Lower lobe of right lung (tissue), 2 donors: ENCODE results near the gene SC5D. TPM values are rescaled to one million over a fixed set of nuclear protein-coding genes. Genes with fewer than 3 reads are reported as not detected.

Experiments used
- ATAC-seq, 2 donors: fragments of 200-7000 bp; cut with Tn5 transposase; one replicate each; pipeline ENCODE4 v1.9.1; 2020 to 2022; ENCODE audit warnings: mild to moderate bottlenecking in 2 of 2, moderate library complexity in 2 of 2
- DNase-seq: peaks from one replicate; pipeline ENCODE4 v3.0.0-alpha.2; 2020
- H3K27ac ChIP-seq: fragments of 200-600 bp; one replicate; pipeline ENCODE4 v1.8.0; 2022
- H3K27me3 ChIP-seq: fragments of 200-600 bp; one replicate; pipeline ENCODE4 v1.8.0; 2022; ENCODE audit warnings: low read depth
- H3K36me3 ChIP-seq: fragments of 200-600 bp; one replicate; pipeline ENCODE4 v1.8.0; 2022; ENCODE audit warnings: mild to moderate bottlenecking
- H3K4me1 ChIP-seq: fragments of 200-600 bp; one replicate; pipeline ENCODE4 v1.8.0; 2022
- H3K4me3 ChIP-seq: fragments of 200-600 bp; one replicate; pipeline ENCODE4 v1.8.0; 2022; ENCODE audit warnings: mild to moderate bottlenecking
- H3K9me3 ChIP-seq: fragments of 200-600 bp; one replicate; pipeline ENCODE4 v1.8.0; 2022
- CTCF ChIP-seq: fragments of 200-600 bp; IDR thresholded peaks from one replicate; pipeline ENCODE4 v1.8.0; 2022; ENCODE audit warnings: antibody characterized with exemption, mild to moderate bottlenecking
- intact Hi-C: fragments of 100-400 bp; cut with DNase I; formaldehyde crosslinking; loops from one replicate; pipeline ENCODE4 v1.11.0; 2022
- total RNA-seq: library from RNA; stranded (reverse); fragmentation: NEBNext Ultra II Directional; extraction: Animal tissue kit (Norgen Biotek cat#: 25700); gene quantifications from one replicate; pipeline ENCODE4 v1.2.1, GENCODE V29; 2021
- donor health status: DM: no; HTN: yes; CAD: no; lungs with severe emphysema.

Gene SC5D
- total RNA-seq, 1 donor from 2014 or later = 56.0 TPM

- no peaks in the 10 kb centered on the region for H3K27me3 ChIP-seq
- no peaks in the 10 kb centered on the region for H3K36me3 ChIP-seq
- no peak for TF ChIP-seq CTCF
- no peak overlapping the region for H3K4me3 ChIP-seq
- ATAC-seq = no peak
- no peak for DNase-seq
- no peaks in the 10 kb centered on the region for H3K9me3 ChIP-seq
- H3K27ac ChIP-seq = no peak overlapping the region
- H3K4me1 ChIP-seq = no peaks in the 10 kb centered on the region
- intact Hi-C loops = no loop called here
These were observed 36.6 kb downstream of the SC5D start for GRCh38 chr11:121328967-121329679.

GRCh38 chr11:121329781-121330395 is 37.3 kb downstream of the SC5D start:
- DNase-seq (no peak), ATAC-seq (no peak)
- Histone ChIP-seq H3K36me3 (no peaks in the 10 kb centered on the region), H3K27ac (no peak overlapping the region), H3K4me1 (no peaks in the 10 kb centered on the region), H3K9me3 (no peaks in the 10 kb centered on the region), H3K27me3 (no peaks in the 10 kb centered on the region), H3K4me3 (no peak overlapping the region)
- intact Hi-C loops = no loop called here
- no peak for TF ChIP-seq CTCF

GRCh38 chr11:121330614-121331435 is 38.3 kb downstream of the SC5D start:
- ATAC-seq (no peak), DNase-seq (no peak)
- Histone ChIP-seq H3K27ac (no peak overlapping the region), H3K4me1 (no peaks in the 10 kb centered on the region), H3K4me3 (no peak overlapping the region), H3K9me3 (no peaks in the 10 kb centered on the region), H3K27me3 (no peaks in the 10 kb centered on the region), H3K36me3 (no peaks in the 10 kb centered on the region)
- intact Hi-C loops = no loop called here
- no peak for TF ChIP-seq CTCF

GRCh38 chr11:121334973-121335710 is 42.6 kb downstream of the SC5D start:
- intact Hi-C loops = no loop called here
- H3K9me3 ChIP-seq = no peaks in the 10 kb centered on the region
- no peak overlapping the region for H3K4me3 ChIP-seq
- no peak for ATAC-seq
- no peak for DNase-seq
- peaks cover 13% of the 10 kb centered on the region for H3K4me1 ChIP-seq
- H3K36me3 ChIP-seq = no peaks in the 10 kb centered on the region
- no peaks in the 10 kb centered on the region for H3K27me3 ChIP-seq
- no peak for TF ChIP-seq CTCF
- H3K27ac ChIP-seq = no peak overlapping the region

GRCh38 chr11:121336279-121336937 is 43.8 kb downstream of the SC5D start:
- H3K9me3 ChIP-seq = no peaks in the 10 kb centered on the region
- DNase-seq (no peak), ATAC-seq (no peak)
- no peak overlapping the region for H3K27ac ChIP-seq
- no peak for TF ChIP-seq CTCF
- intact Hi-C loops = no loop called here
- H3K36me3 ChIP-seq = no peaks in the 10 kb centered on the region
- H3K4me1 ChIP-seq = peaks cover 13% of the 10 kb centered on the region
- H3K27me3 ChIP-seq = no peaks in the 10 kb centered on the region
- no peak overlapping the region for H3K4me3 ChIP-seq
